GM12878 (cell line): Measurements from ENCODE around the gene RNF103. TPM values are rescaled to one million over a fixed set of nuclear protein-coding genes. Genes with fewer than 3 reads are reported as not detected.

Experiments
- BACH1 ChIP-seq: fragments of 450-650 bp; IDR thresholded peaks from 2 replicates; pipeline ENCODE4 v1.6.1; 2017; ENCODE audit warnings: mild to moderate bottlenecking, borderline replicate concordance
- BHLHE40 ChIP-seq, 2 experiments: fragments of 450-650 bp in 1 of 2; IDR thresholded peaks; 2 replicates each; pipeline ENCODE4 v1.6.1; 2011 to 2017; ENCODE audit warnings: low read depth in 2 of 2, borderline replicate concordance in 1 of 2, improper control_type of control experiment in 1 of 2, low read length in 1 of 2, mild to moderate bottlenecking in 1 of 2
- CREB1 ChIP-seq: IDR thresholded peaks from 2 replicates; pipeline ENCODE4 v1.6.1; 2012; ENCODE audit warnings: low read depth, mild to moderate bottlenecking, inconsistent platforms
- EED ChIP-seq: sonication (generic); IDR thresholded peaks from 2 replicates; pipeline ENCODE4 v1.6.1; 2016; ENCODE audit warnings: antibody characterized with exemption, low read depth
- EGR1 ChIP-seq, 2 experiments: IDR thresholded peaks; 1 replicate in 1 of 2; 2 replicates in 1 of 2; pipeline ENCODE4 v1.6.1; 2011 to 2012; ENCODE audit warnings: low read depth in 2 of 2, low read length in 2 of 2, borderline replicate concordance in 1 of 2, mild to moderate bottlenecking in 1 of 2, moderate library complexity in 1 of 2
- FOXM1 ChIP-seq: IDR thresholded peaks from 2 replicates; pipeline ENCODE4 v1.6.1; 2012; ENCODE audit warnings: low read depth, mild to moderate bottlenecking, inconsistent platforms, low read length, moderate library complexity
- GATAD2B ChIP-seq: fragments of 450-650 bp; conservative IDR thresholded peaks from 2 replicates; pipeline ENCODE4 v1.6.1; 2017; ENCODE audit warnings: low read depth, mild to moderate bottlenecking, moderate library complexity
- IKZF1 ChIP-seq: fragments of 450-650 bp; conservative IDR thresholded peaks from 2 replicates; pipeline ENCODE4 v1.6.1; 2017; ENCODE audit warnings: antibody characterized with exemption, mild to moderate bottlenecking
- IKZF2 ChIP-seq, 2 experiments: fragments of 450-650 bp; IDR thresholded peaks; 2 replicates each; pipeline ENCODE4 v1.6.1; 2017; ENCODE audit warnings: mild to moderate bottlenecking in 2 of 2, moderate library complexity in 2 of 2
- KDM1A ChIP-seq: fragments of 200-600 bp; sonication (generic); IDR thresholded peaks from 2 replicates; pipeline ENCODE4 v1.6.1; 2016; ENCODE audit warnings: borderline replicate concordance
- LARP7 ChIP-seq: fragments of 450-650 bp; IDR thresholded peaks from 2 replicates; pipeline ENCODE4 v1.6.1; 2017; ENCODE audit warnings: mild to moderate bottlenecking
- NR2F1 ChIP-seq: fragments of 450-650 bp; conservative IDR thresholded peaks from 2 replicates; pipeline ENCODE4 v1.6.1; 2017; ENCODE audit warnings: mild to moderate bottlenecking
- POU2F2 ChIP-seq: IDR thresholded peaks from 3 replicates; pipeline ENCODE4 v1.6.1; 2011; ENCODE audit warnings: low read depth, mild to moderate bottlenecking, low read length, borderline replicate concordance
- PRDM15 ChIP-seq: fragments of 450-650 bp; formaldehyde crosslinking; IDR thresholded peaks from 2 replicates; pipeline ENCODE4 v1.4.0; 2020; ENCODE audit warnings: mild to moderate bottlenecking, moderate library complexity
- RUNX3 ChIP-seq: IDR thresholded peaks from 2 replicates; pipeline ENCODE4 v1.6.1; 2012; ENCODE audit warnings: low read length, inconsistent platforms
- SP1 ChIP-seq: IDR thresholded peaks from one replicate; pipeline ENCODE4 v1.6.1; 2011; ENCODE audit warnings: low read depth, low read length
- TCF3 ChIP-seq: IDR thresholded peaks from 2 replicates; pipeline ENCODE4 v1.6.1; 2012; ENCODE audit warnings: low read depth, mild to moderate bottlenecking, low read length, borderline replicate concordance; ENCODE audit not compliant: insufficient read depth
- ZSCAN29 ChIP-seq: fragments of 450-650 bp; IDR thresholded peaks from 2 replicates; pipeline ENCODE4 v1.6.1; 2017; ENCODE audit warnings: mild to moderate bottlenecking, moderate library complexity
- polyA plus RNA-seq, 11 experiments: library from polyadenylated mRNA; depleted of rRNA in 4 of 11; unstranded in 6 of 11; stranded (reverse) in 5 of 11; fragments of >200 nt; fragmentation: Nextera tagmentation in 4 of 11; fragmentation: Illumina TruSeq in 1 of 11; extraction: Ambion mirVana in 4 of 11; extraction: Trizol in 1 of 11; gene quantifications; 1 replicate in 1 of 11; 2 replicates in 10 of 11; pipeline versions ENCODE4 v1.2.1 to v1.2.3, GENCODE V29; 2011 to 2016; ENCODE audit warnings: inconsistent platforms in 2 of 11, missing spikeins in 2 of 11, low read depth in 1 of 11
- total RNA-seq, 4 experiments: library from RNA; depleted of rRNA in 3 of 4; stranded (reverse); fragments of >200 nt in 3 of 4; fragmentation: Illumina TruSeq in 1 of 4; extraction: Trizol in 1 of 4; gene quantifications; 2 replicates each; pipeline versions ENCODE4 v1.2.1 to v1.2.3, GENCODE V29; 2013 to 2021
- TF ChIP-seq, protein P1 (sequence below): IDR thresholded peaks from 2 replicates; pipeline ENCODE4 v1.6.1; 2012; ENCODE audit warnings: low read depth, low read length, improper control_type of control experiment
- TF ChIP-seq, protein P2 (sequence below), 3 experiments: IDR thresholded peaks in 2 of 3; conservative IDR thresholded peaks in 1 of 3; 2 replicates each; pipeline ENCODE4 v1.5.1; 2011; ENCODE audit warnings: low read depth in 3 of 3, low read length in 3 of 3, mild to moderate bottlenecking in 3 of 3, control low read depth in 2 of 3, moderate library complexity in 2 of 3, inconsistent platforms in 1 of 3, mixed read lengths in 1 of 3; ENCODE audit not compliant: control insufficient read depth in 2 of 3, insufficient read depth in 1 of 3; ENCODE audit errors: extremely low read depth in 1 of 3

The RNF103 gene
- total and polyA plus RNA-seq, 10 of the 15 experiments (the other 5 are each of a cell fraction or from before 2014, with no cell fraction given), result 2.4 to 11.0 (median 8.0) TPM

DNA sequence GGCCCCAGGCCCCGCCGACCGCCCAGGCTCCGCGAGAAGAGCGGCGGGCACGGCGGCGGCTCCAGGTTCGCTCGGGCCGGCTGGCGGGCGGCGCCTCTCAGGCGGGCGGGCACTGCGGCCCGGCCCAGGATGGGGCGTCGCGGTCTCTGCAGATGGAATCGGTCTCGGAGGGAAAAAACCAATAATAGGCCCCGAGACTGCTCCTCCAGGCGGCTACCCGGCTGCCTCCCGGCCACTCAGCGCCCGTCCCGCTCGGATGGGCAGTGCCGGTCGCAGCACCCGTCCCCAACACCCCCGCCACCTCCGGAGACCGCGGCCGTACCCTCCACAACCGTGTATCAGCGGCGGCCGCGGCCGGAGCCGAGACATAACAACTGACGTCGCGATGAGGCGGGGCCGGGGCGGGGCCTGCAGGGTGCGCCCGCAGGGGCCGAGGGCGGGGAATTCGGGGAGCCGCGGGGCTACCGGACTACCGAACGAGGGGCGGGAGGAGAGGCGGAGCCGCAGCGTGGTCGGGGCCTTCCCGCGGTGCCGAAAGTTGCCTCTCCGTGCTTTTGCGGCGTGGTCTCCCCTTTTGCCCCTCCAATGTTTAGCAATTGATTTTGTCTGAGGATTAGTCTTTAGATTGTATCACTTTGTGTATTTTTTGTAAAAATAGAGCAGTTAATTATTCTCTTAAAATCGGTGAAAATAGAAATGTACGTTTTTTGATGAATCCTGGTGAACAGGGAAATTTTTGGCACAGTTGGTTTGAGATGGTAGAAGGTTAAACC lies at the start of gene RNF103 (continued):
- TF ChIP-seq PRDM15 (no peak), SP1 (peak; percentile 24), ZSCAN29 (0 out of 2 replicates have a peak, but pooled peaks have one; percentile 36), IKZF2 (IDR thresholded peaks at IDR 0.05) (peak; percentile 20 to 51; a peak in 3 of 4 replicates), BHLHE40 (IDR thresholded peaks at IDR 0.05; ENCODE audit: borderline replicate concordance in 1 of 2, low read depth in 2 of 2, low read length in 1 of 2) (peak; percentile 18 to 57; a peak in 1 of 4 replicates), NR2F1 (peak; percentile 53; the same call in 1 of the 2 replicates), KDM1A (no peak), CREB1 (peak; percentile 71; the same call in 1 of the 2 replicates), TCF3 (0 out of 2 replicates have a peak, but pooled peaks have one; percentile 16), FOXM1 (0 out of 2 replicates have a peak, but pooled peaks have one; percentile 2), BACH1 (peak; percentile 49; the same call in 1 of the 2 replicates), EED (0 out of 2 replicates have a peak, but pooled peaks have one; percentile 16), EGR1 (IDR thresholded peaks at IDR 0.05; ENCODE audit: borderline replicate concordance in 1 of 2, low read depth in 2 of 2, low read length in 2 of 2) (peak in 1 of 2 experiments; percentile 89; a peak in 2 of 3 replicates), GATAD2B (peak; percentile 46; the same call in 1 of the 2 replicates), RUNX3 (peak; percentile 43), POU2F2 (peak; percentile 36; the same call in 1 of the 3 replicates), IKZF1 (peak; percentile 64), LARP7 (peak; percentile 82; the same call in 1 of the 2 replicates)
- TF ChIP-seq, protein P1, sequence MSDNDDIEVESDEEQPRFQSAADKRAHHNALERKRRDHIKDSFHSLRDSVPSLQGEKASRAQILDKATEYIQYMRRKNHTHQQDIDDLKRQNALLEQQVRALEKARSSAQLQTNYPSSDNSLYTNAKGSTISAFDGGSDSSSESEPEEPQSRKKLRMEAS, result peak; percentile 66; the same call in 1 of the 2 replicates
- TF ChIP-seq, protein P2, sequence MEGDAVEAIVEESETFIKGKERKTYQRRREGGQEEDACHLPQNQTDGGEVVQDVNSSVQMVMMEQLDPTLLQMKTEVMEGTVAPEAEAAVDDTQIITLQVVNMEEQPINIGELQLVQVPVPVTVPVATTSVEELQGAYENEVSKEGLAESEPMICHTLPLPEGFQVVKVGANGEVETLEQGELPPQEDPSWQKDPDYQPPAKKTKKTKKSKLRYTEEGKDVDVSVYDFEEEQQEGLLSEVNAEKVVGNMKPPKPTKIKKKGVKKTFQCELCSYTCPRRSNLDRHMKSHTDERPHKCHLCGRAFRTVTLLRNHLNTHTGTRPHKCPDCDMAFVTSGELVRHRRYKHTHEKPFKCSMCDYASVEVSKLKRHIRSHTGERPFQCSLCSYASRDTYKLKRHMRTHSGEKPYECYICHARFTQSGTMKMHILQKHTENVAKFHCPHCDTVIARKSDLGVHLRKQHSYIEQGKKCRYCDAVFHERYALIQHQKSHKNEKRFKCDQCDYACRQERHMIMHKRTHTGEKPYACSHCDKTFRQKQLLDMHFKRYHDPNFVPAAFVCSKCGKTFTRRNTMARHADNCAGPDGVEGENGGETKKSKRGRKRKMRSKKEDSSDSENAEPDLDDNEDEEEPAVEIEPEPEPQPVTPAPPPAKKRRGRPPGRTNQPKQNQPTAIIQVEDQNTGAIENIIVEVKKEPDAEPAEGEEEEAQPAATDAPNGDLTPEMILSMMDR (IDR thresholded peaks at IDR 0.05 in 2 of 3, conservative IDR thresholded peaks at IDR 0.05 in 1 of 3; ENCODE audit: control insufficient read depth in 2 of 3, extremely low read depth in 1 of 3, insufficient read depth in 1 of 3, low read depth in 3 of 3, low read length in 3 of 3), result no peak
